ENCODE measurements around the gene RAD51AP1. TPM values are rescaled to one million over a fixed set of nuclear protein-coding genes. Genes with fewer than 3 reads are reported as not detected.

Gene RAD51AP1
- total RNA-seq, 4 donors from 2014 or later: 0.67 to 10.2 (median 3.1) TPM

DNA sequence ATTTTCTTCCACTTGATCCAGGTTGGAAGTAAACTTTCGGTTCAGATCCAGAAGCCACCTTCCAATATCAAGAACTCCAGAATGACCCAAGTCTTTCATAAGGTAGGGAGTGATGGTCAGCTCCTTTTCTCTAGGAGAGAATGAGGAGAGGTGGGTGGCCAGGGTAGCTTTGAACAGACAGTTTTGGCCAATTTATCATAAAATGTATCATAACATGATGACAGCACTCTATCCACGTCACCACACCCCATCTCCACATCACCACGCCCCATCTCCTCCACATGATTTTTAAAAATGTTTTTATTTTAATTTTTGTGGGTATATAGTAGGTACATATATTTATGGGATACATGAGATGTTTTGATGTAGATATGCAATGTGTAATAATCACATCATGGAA is 50.2 kb downstream of the RAD51AP1 start:
- Histone ChIP-seq H3K36me3 (no peaks in the 10 kb centered on the region), H3K4me1 (peaks cover 3 to 14% of the 10 kb centered on the region in 2 donors), H3K4me3 (replicated peaks in 1 of 3) (no peak overlapping the region), H3K27ac (no peak overlapping the region), H3K9me3 (no peaks in the 10 kb centered on the region), H3K27me3 (no peaks in the 10 kb centered on the region)
- TF ChIP-seq CTCF (IDR thresholded peaks at IDR 0.05): no peak
- TF ChIP-seq POLR2A (IDR thresholded peaks at IDR 0.05): no peak
- 97 to 98% methylated on average over 3 of the region's 3 CpGs for WGBS, 2 donors
- DNase-seq: no peak
- intact Hi-C loops (cut with DNase I): no loop called here

DNA sequence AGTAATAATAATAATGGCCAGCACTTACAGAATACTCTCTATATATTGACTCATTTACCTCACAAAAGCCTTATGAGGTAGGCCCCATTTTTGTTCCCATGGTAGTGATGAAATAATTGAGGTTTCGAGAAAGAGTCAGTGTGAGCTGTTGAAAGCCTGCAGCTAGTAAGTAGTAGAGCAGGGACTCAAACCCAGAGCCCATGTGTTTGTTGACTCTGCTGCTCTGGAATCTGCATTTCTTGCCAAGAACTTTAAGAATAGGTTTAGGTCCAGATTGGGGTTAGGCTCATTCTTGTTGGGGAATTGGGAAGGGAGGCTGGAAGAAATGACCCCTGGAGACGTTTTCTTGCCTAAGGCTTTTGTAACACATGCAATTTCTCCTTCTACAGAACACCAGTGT is 51.3 kb downstream of the RAD51AP1 start:
- Histone ChIP-seq H3K27me3 (no peaks in the 10 kb centered on the region), H3K9me3 (no peaks in the 10 kb centered on the region), H3K4me1 (peaks cover 0 to 14% of the 10 kb centered on the region in 2 donors), H3K36me3 (no peaks in the 10 kb centered on the region), H3K27ac (no peak overlapping the region), H3K4me3 (replicated peaks in 1 of 3) (no peak overlapping the region)
- intact Hi-C loops (cut with DNase I): no loop called here
- WGBS, 2 donors: 53 to 88% methylated on average over 2 of the region's 2 CpGs
- TF ChIP-seq CTCF (IDR thresholded peaks at IDR 0.05) (no peak), POLR2A (IDR thresholded peaks at IDR 0.05) (no peak)
- no peak for DNase-seq

DNA sequence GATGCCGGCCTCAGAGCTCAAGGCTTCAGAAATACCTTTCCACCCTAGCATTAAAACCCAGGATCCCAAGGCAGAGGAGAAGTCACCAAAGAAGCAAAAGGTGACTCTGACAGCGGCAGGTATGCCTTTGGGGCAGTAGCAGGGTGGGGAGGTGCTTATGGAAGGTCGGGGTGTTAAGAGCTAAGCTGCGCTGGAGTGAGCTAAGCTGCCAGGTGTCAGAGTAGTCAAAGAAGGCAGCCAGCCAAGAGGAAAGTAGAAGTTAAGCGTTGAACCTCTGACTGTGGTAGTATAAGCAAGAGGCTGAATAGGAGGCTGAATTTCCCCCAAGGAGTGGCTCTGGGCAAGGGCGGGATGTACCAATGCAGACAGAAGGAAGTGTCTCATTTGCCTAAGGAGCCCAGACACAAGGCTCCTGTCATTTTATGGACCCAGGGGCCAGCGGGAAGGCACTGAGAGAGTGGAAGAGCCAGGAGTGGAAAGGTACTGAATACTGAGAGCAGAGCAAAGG is 52.5 kb downstream of the RAD51AP1 start:
- WGBS, 2 donors: 41 to 47% methylated on average over 7 of the region's 7 CpGs
- H3K36me3 ChIP-seq: no peaks in the 10 kb centered on the region
- no peak overlapping the region for H3K4me3 ChIP-seq (replicated peaks in 1 of 3)
- peak overlapping the region in 1 of 3 donors; percentile 26 for H3K27ac ChIP-seq
- no peaks in the 10 kb centered on the region for H3K9me3 ChIP-seq
- H3K4me1 ChIP-seq: peaks cover 0 to 11% of the 10 kb centered on the region in 2 donors
- H3K27me3 ChIP-seq: no peaks in the 10 kb centered on the region
- intact Hi-C loops (cut with DNase I): no loop called here
- no peak for TF ChIP-seq CTCF (IDR thresholded peaks at IDR 0.05)
- TF ChIP-seq POLR2A (IDR thresholded peaks at IDR 0.05): no peak
- DNase-seq: peak in 1 of 2 donors; percentile 27

DNA sequence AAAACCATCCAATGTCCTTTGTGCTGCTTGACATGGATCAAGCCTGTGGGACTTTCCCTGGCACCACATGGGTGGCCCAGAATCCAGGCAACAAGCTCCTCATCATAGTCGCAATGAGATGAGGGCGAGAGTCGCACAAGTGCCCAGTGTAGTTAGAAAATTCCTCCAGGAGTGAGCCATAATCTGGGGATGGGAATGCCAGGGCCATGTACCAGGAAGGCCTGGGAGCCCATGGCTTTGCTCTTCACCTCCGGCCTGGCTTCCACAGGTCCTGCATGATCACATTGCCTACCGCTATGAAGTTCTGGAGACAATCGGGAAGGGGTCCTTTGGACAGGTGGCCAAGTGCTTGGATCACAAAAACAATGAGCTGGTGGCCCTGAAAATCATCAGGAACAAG is 57.2 kb downstream of the RAD51AP1 start:
- intact Hi-C loops (cut with DNase I): no loop called here
- Histone ChIP-seq H3K4me3 (replicated peaks in 1 of 3) (no peak overlapping the region), H3K27ac (no peak overlapping the region), H3K9me3 (no peaks in the 10 kb centered on the region), H3K36me3 (no peaks in the 10 kb centered on the region), H3K4me1 (peaks cover 0 to 8% of the 10 kb centered on the region in 2 donors), H3K27me3 (no peaks in the 10 kb centered on the region)
- TF ChIP-seq CTCF (IDR thresholded peaks at IDR 0.05) (no peak), POLR2A (IDR thresholded peaks at IDR 0.05) (no peak)
- no peak for DNase-seq
- 94% methylated on average over 6 of the region's 6 CpGs for WGBS, 2 donors

DNA sequence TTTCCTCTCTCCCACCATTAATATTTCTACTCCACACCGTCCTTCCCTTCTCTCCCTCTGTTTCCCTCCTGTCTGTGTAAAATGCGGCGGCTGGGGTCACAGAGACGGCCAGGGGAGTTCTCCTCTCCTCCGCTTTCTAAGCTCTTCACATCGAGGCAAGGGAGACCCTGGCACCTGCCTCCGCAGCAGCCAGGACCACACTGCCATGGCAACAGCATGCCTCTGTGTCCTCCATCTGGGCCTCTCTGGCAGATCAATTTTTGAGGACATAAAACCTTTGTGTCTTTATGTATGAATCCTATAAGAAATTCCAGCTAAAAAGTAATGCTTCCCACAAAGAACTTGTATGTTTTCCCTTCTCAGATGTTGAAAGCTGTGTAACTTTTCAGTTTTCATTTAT is 64.7 kb downstream of the RAD51AP1 start:
- no peak for DNase-seq
- H3K4me3 ChIP-seq (replicated peaks in 1 of 3): no peak overlapping the region
- H3K27me3 ChIP-seq: no peaks in the 10 kb centered on the region
- H3K4me1 ChIP-seq: peaks cover 0 to 4% of the 10 kb centered on the region in 2 donors
- H3K36me3 ChIP-seq: no peaks in the 10 kb centered on the region
- no peaks in the 10 kb centered on the region for H3K9me3 ChIP-seq
- 59 to 69% methylated on average over 7 of the region's 7 CpGs for WGBS, 2 donors
- TF ChIP-seq CTCF (IDR thresholded peaks at IDR 0.05): no peak
- TF ChIP-seq POLR2A (IDR thresholded peaks at IDR 0.05): no peak
- H3K27ac ChIP-seq: no peak overlapping the region
- intact Hi-C loops (cut with DNase I): no loop called here
